HG03342 (cell line): ENCODE measurements around the gene FJX1.
"Not testable (repeated sequence)": the region's sequence is repeated elsewhere in the genome, so short reads cannot be mapped to it uniquely, and the experiment has no call there.

Experiments used
- ATAC-seq: cut with Tn5 transposase; IDR thresholded peaks from one replicate; pipeline ENCODE4 v1.9.1; 2021; ENCODE audit warnings: mild to moderate bottlenecking, moderate library complexity; ENCODE audit not compliant: unreplicated experiment

The FJX1 gene

DNA sequence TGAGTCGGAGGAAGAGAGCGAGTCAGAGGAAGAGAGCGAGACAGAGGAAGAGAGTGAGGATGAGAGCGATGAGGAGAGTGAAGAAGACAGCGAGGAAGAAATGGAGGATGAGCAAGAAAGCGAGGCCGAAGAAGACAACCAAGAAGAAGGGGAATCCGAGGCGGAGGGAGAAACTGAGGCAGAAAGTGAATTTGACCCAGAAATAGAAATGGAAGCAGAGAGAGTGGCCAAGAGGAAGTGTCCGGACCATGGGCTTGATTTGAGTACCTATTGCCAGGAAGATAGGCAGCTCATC, 45.1 kb downstream of the FJX1 start:
- no peak for ATAC-seq

GRCh38 chr11:35664977-35665441, 46.7 kb downstream of the FJX1 start:
- no peak for ATAC-seq

DNA sequence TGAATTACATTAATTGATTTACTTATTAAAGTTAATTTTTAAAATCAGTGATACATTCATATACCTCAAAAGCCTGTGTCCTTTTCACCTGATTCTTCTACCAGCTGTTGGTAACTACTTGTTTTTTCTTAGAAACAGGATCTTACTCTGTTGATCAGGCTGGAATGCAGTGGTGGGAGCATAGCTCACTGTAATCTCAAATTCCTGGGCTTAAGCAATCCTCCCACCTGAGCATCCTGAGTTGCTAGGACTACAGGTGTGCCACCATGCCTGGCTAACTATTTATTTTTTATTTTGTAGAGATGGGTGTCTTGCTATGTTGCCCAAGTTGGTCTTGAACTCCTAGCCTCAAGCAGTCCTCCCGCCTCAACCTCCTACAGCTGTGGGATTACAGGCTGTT, 49.0 kb downstream of the FJX1 start:
- no peak for ATAC-seq

DNA sequence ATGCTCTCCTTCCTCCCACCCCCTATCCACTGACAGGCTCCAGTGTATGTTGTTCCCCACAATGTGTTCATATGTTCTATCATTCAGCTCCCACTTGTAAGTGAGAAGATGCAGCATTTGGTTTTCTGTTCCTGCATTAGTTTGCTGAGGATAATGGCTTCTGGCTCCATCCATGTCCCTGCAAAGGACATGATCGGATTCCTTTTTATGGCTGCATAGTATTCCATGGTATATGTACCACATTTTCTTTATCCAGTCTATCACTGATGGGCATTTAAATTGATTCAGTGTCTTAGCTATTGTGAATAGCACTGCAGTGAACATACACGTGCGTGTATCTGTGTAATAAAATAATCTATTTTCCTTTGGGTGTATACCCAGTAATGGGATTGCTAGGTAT, 50.1 kb downstream of the FJX1 start:
- ATAC-seq = not testable (repeated sequence)
